Large intestine (tissue), 3 donors: ENCODE measurements around the gene UBE2E1. TPM values are rescaled to one million over a fixed set of nuclear protein-coding genes. Genes with fewer than 3 reads are reported as not detected.
"Not testable (repeated sequence)": the region's sequence is repeated elsewhere in the genome, so short reads cannot be mapped to it uniquely, and the experiment has no call there.

Source experiments
- DNase-seq, 2 donors: peaks; one replicate each; pipeline versions ENCODE4 v3.0.0 to v3.0.0-alpha.2; 2013
- H3K27ac ChIP-seq: one replicate; pipeline ENCODE4 v1.5.1; 2013; ENCODE audit warnings: low read length
- H3K27me3 ChIP-seq: 2 replicates; pipeline ENCODE4 v1.6.1; 2013; ENCODE audit warnings: low read length; ENCODE audit not compliant: control insufficient read depth, insufficient read depth
- H3K36me3 ChIP-seq: 2 replicates; pipeline ENCODE4 v1.6.1; 2013; ENCODE audit warnings: low read length; ENCODE audit not compliant: control insufficient read depth, insufficient read depth
- H3K4me1 ChIP-seq: one replicate; pipeline ENCODE4 v1.6.1; 2013; ENCODE audit warnings: low read length; ENCODE audit not compliant: control insufficient read depth, insufficient read depth
- H3K4me3 ChIP-seq: one replicate; pipeline ENCODE4 v1.5.1; 2013; ENCODE audit warnings: low read length
- H3K9me3 ChIP-seq: one replicate; pipeline ENCODE4 v1.6.1; 2013; ENCODE audit warnings: mild to moderate bottlenecking, low read depth, low read length, moderate library complexity; ENCODE audit not compliant: control insufficient read depth
- WGBS: methylation state at CpG from one replicate; pipeline ENCODE4 v1.1.5; 2013; ENCODE audit warnings: low lambda C conversion rate; ENCODE audit not compliant: insufficient coverage; 5-methylcytosine and 5-hydroxymethylcytosine counted together
- polyA plus RNA-seq: library from polyadenylated mRNA; unstranded; fragments of 120-200 nt; gene quantifications from one replicate; pipeline ENCODE4 v1.2.1, GENCODE V29; 2013

UBE2E1 gene
- polyA plus RNA-seq, 1 donor = 120 TPM

GRCh38 chr3:23879485-23879884 lies 73.7 kb downstream of the UBE2E1 start:
- peaks cover 6% of the 10 kb centered on the region for H3K9me3 ChIP-seq
- 100% methylated on average over 1 of the region's 8 CpGs for WGBS
- DNase-seq = no peak

GRCh38 chr3:23880703-23881339 lies 75.1 kb downstream of the UBE2E1 start:
- DNase-seq = no peak
- Histone ChIP-seq H3K4me1 (no peaks in the 10 kb centered on the region), H3K27me3 (no peaks in the 10 kb centered on the region), H3K4me3 (no peak overlapping the region), H3K9me3 (peaks cover 6% of the 10 kb centered on the region), H3K36me3 (peaks cover 12% of the 10 kb centered on the region), H3K27ac (no peak overlapping the region)
- 33% methylated on average over 1 of the region's 4 CpGs for WGBS

More at GRCh38 chr3:23879485-23879884, 73.7 kb downstream of the UBE2E1 start:
- Histone ChIP-seq H3K27ac (no peak overlapping the region), H3K27me3 (no peaks in the 10 kb centered on the region), H3K4me1 (no peaks in the 10 kb centered on the region), H3K4me3 (no peak overlapping the region), H3K36me3 (peaks cover 12% of the 10 kb centered on the region)

DNA sequence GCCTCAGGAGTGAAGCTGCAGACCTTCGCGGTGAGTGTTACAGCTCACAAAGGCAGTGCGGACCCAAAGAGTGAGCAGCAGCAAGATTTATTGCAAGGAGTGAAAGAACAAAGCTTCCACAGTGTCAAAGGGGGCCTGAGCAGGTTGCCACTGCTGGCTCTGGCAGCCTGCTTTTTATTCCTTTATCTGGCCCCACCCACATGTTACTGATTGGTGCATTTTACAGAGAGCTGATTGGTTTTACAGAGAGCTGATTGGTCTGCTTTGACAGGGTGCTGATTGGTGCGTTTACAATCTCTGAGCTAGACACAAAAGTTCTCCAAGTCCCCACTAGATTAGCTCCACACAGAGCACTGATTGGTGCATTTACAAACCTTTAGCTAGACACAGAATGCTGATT lies 76.2 kb downstream of the UBE2E1 start:
- H3K4me3 ChIP-seq, H3K27ac ChIP-seq, H3K9me3 ChIP-seq, DNase-seq, H3K27me3 ChIP-seq, H3K4me1 ChIP-seq: not testable (repeated sequence)
- no CpG with 5 or more reads among the region's 4 CpGs for WGBS
- peaks cover 12% of the 10 kb centered on the region for H3K36me3 ChIP-seq

- DNase-seq = no peak
- no CpG with 5 or more reads among the region's 28 CpGs for WGBS
- H3K27me3 ChIP-seq = no peaks in the 10 kb centered on the region
- H3K9me3 ChIP-seq = peaks cover 6% of the 10 kb centered on the region
- H3K4me3 ChIP-seq = no peak overlapping the region
- H3K36me3 ChIP-seq = peaks cover 14% of the 10 kb centered on the region
- no peaks in the 10 kb centered on the region for H3K4me1 ChIP-seq
- no peak overlapping the region for H3K27ac ChIP-seq
Observed at GRCh38 chr3:23882487-23882918, 76.7 kb downstream of the UBE2E1 start.

DNA sequence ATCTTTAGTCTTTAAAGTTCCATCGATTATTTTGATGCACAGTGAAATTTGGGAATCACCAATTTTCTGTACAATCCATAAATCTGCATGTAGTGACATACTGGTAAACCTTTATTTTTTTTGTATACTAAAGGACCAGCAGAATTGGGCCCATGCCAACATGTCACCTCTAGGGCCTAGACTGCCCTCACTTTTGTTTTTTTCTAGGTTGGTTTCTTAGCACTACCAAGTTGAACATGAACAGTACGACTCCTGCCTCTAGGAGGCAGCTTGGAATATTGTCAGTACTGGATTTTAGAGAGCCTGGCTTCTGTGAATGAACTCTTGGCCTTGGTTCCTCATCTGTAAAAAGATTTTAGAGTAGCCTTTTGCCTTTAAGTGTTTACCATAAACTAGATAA lies 78.7 kb downstream of the UBE2E1 start:
- Histone ChIP-seq H3K9me3 (peaks cover 6% of the 10 kb centered on the region), H3K4me1 (no peaks in the 10 kb centered on the region)
- no CpG with 5 or more reads among the region's 2 CpGs for WGBS

DNA sequence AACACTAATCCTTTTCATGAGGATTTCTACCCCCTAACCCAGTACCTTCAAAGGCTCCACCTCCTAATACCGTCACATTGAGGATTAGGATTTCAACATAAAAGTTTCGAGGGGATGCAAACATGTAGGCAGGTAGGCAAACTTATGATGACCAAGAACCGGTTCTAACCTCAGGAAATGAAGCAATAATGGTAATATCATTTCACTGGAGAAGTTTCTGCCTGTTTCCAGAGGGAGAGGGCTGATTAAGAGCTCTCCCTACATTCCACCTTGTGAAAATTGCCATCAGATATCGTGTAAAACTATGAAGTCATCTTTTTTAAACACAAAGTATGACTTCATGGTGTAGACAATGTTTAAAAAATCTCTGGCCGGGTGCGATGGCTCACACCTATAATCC lies 79.5 kb downstream of the UBE2E1 start:
- no peak for DNase-seq
- Histone ChIP-seq H3K9me3 (peaks cover 6% of the 10 kb centered on the region), H3K27ac (no peak overlapping the region), H3K27me3 (no peaks in the 10 kb centered on the region), H3K4me3 (no peak overlapping the region), H3K36me3 (peaks cover 22% of the 10 kb centered on the region), H3K4me1 (no peaks in the 10 kb centered on the region)
- WGBS = no CpG with 5 or more reads among the region's 6 CpGs

More for the DNA sequence above, 78.7 kb downstream of the UBE2E1 start:
- H3K27ac ChIP-seq = no peak overlapping the region
- no peaks in the 10 kb centered on the region for H3K27me3 ChIP-seq
- no peak for DNase-seq
- H3K4me3 ChIP-seq = no peak overlapping the region
- H3K36me3 ChIP-seq = peaks cover 15% of the 10 kb centered on the region

DNA sequence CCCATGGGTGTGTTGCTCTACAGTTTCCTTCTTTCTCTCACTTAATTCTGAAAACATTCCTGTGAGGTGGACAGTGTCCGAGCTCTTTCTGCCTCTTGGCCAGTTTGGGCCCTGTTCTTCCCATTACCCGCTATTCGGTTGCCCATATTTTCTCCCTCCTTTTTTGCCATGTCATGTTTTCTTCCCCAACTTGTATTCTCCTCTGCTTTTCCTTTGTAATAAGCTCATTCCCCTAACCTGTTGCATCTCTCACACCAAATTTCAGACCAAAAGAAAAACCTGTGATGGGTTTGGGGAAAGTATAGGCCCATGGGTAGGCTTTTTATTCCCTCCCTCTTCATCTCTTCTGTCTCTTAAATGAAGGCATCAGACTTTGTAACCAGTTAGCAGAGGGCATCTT lies 80.6 kb downstream of the UBE2E1 start:
- Histone ChIP-seq H3K9me3 (peaks cover 6% of the 10 kb centered on the region), H3K36me3 (peaks cover 25% of the 10 kb centered on the region), H3K4me3 (no peak overlapping the region), H3K27me3 (no peaks in the 10 kb centered on the region), H3K4me1 (no peaks in the 10 kb centered on the region), H3K27ac (no peak overlapping the region)
- 100% methylated on average over 2 of the region's 3 CpGs for WGBS
- DNase-seq = no peak

GRCh38 chr3:23888617-23889228 lies 83.0 kb downstream of the UBE2E1 start:
- Histone ChIP-seq H3K4me1 (no peaks in the 10 kb centered on the region), H3K9me3 (no peaks in the 10 kb centered on the region), H3K36me3 (peaks cover 25% of the 10 kb centered on the region), H3K27me3 (no peaks in the 10 kb centered on the region), H3K4me3 (no peak overlapping the region), H3K27ac (no peak overlapping the region)
- WGBS = 27% methylated on average over 2 of the region's 3 CpGs
- DNase-seq = no peak

GRCh38 chr3:23889386-23889785 lies 83.6 kb downstream of the UBE2E1 start:
- Histone ChIP-seq H3K4me1 (no peaks in the 10 kb centered on the region), H3K27ac (no peak overlapping the region), H3K36me3 (peaks cover 28% of the 10 kb centered on the region), H3K4me3 (no peak overlapping the region), H3K9me3 (no peaks in the 10 kb centered on the region), H3K27me3 (no peaks in the 10 kb centered on the region)
- WGBS = no CpG with 5 or more reads among the region's 2 CpGs
- DNase-seq = no peak

DNA sequence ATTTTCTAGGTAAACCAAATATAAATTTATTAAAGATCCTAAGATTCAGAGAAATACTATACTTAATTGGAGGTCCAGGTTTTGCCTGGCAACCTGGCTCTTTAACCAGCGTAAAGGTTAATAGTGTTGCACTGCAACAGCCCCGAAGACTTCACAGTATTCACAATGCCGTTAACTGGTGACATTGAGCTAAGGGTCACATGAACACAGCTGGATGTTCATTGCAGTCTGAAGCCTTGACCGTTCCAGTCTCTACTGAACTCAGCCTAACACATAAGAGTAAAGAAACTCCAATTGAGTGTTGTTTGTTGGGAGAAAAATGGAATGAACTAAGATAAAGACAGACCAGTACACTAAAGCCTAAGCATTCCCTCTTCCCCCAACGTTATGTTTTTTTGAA lies 84.2 kb downstream of the UBE2E1 start:
- peaks cover 32% of the 10 kb centered on the region for H3K36me3 ChIP-seq
- H3K27ac ChIP-seq = no peak overlapping the region
- WGBS = 90% methylated on average over 2 of the region's 5 CpGs
- H3K9me3 ChIP-seq = no peaks in the 10 kb centered on the region
- DNase-seq = no peak
- no peaks in the 10 kb centered on the region for H3K27me3 ChIP-seq
- no peaks in the 10 kb centered on the region for H3K4me1 ChIP-seq
- no peak overlapping the region for H3K4me3 ChIP-seq
